ENCODE results near the gene CREM. TPM values are rescaled to one million over a fixed set of nuclear protein-coding genes. Genes with fewer than 3 reads are reported as not detected.

CREM gene
- total RNA-seq, 5 donors from 2014 or later (not counting 1 experiment from before 2014, with no cell fraction given): 20.6 to 57.2 (median 26.0) TPM

- Histone ChIP-seq H3K4me3 (ENCODE audit: control insufficient read depth in 1 of 2, extremely low read depth in 1 of 2, low read length in 1 of 2) (no peak overlapping the region), H3K27me3 (replicated peaks in 1 of 2; ENCODE audit: control insufficient read depth in 2 of 2, extremely low read depth in 1 of 2, insufficient read depth in 2 of 2, low read length in 1 of 2) (no peaks in the 10 kb centered on the region), H3K9me3 (no peaks in the 10 kb centered on the region), H3K4me1 (ENCODE audit: control insufficient read depth in 1 of 2, extremely low read depth in 1 of 2, insufficient read depth in 2 of 2, low read length in 2 of 2) (peaks cover 8 to 27% of the 10 kb centered on the region in 2 experiments), H3K27ac (ENCODE audit: low read length) (peak overlapping the region; percentile 14), H3K36me3 (ENCODE audit: control insufficient read depth in 2 of 2, extremely low read depth in 1 of 2, insufficient read depth in 1 of 2, low read length in 1 of 2) (no peaks in the 10 kb centered on the region)
- Mint-ChIP-seq H3K27ac (peak overlapping the region; percentile 79 to 94), H3K9me3 (no peaks in the 10 kb centered on the region), H3K4me3 (peak overlapping the region in 2 of 3 donors; percentile 26 to 73), H3K27me3 (no peaks in the 10 kb centered on the region), H3K4me1 (peaks cover 58 to 63% (median 61%) of the 10 kb centered on the region in 3 donors), H3K36me3 (no peaks in the 10 kb centered on the region)
- DNase-seq (no peak), ATAC-seq (replicated peaks in 1 of 4) (no peak)
- CTCF ChIA-PET: interaction anchor here in 1 of 2 donors (2.9 kb wide), 1 partner anchor 65 kb away, joined by 28 read pairs; no protein-coding TSS in a partner anchor
- POLR2A ChIA-PET: interaction anchor here (1.7 to 6.4 kb wide), 2 partner anchors 65 kb away, joined by 8 to 261 read pairs; no protein-coding TSS in a partner anchor
- WGBS (ENCODE audit: insufficient coverage): no CpG with 5 or more reads among the region's 4 CpGs
Measured at GRCh38 chr10:35130663-35131062, 4.0 kb downstream of the CREM start.

- Mint-ChIP-seq H3K27ac (peak overlapping the region; percentile 89 to 94), H3K9me3 (no peaks in the 10 kb centered on the region), H3K36me3 (no peaks in the 10 kb centered on the region), H3K4me3 (peak overlapping the region; percentile 37 to 74 (median 73)), H3K27me3 (no peaks in the 10 kb centered on the region), H3K4me1 (peaks cover 66 to 71% (median 69%) of the 10 kb centered on the region in 3 donors)
- no peaks in the 10 kb centered on the region for H3K9me3 ChIP-seq
- no peak overlapping the region for H3K4me3 ChIP-seq (ENCODE audit: control insufficient read depth in 1 of 2, extremely low read depth in 1 of 2, low read length in 1 of 2)
- ChIA-PET POLR2A (interaction anchor here (1.0 to 3.2 kb wide), 4 partner anchors 17 to 63 kb away, joined by 3 to 36 read pairs (median 4); no protein-coding TSS in a partner anchor), CTCF (interaction anchor here in 1 of 2 donors (0.6 to 2.9 kb wide), 4 partner anchors 10 to 442 kb away, joined by 3 to 28 read pairs (median 3); no protein-coding TSS in a partner anchor)
- peak overlapping the region; percentile 72 for H3K27ac ChIP-seq (ENCODE audit: low read length)
- H3K4me1 ChIP-seq (ENCODE audit: control insufficient read depth in 1 of 2, extremely low read depth in 1 of 2, insufficient read depth in 2 of 2, low read length in 2 of 2): peaks cover 8 to 27% of the 10 kb centered on the region in 2 experiments
- WGBS (ENCODE audit: insufficient coverage): 71% methylated on average over 1 of the region's 2 CpGs
- H3K27me3 ChIP-seq (replicated peaks in 1 of 2; ENCODE audit: control insufficient read depth in 2 of 2, extremely low read depth in 1 of 2, insufficient read depth in 2 of 2, low read length in 1 of 2): no peaks in the 10 kb centered on the region
- DNase-seq (no peak), ATAC-seq (replicated peaks in 1 of 4) (no peak)
- H3K36me3 ChIP-seq (ENCODE audit: control insufficient read depth in 2 of 2, extremely low read depth in 1 of 2, insufficient read depth in 1 of 2, low read length in 1 of 2): no peaks in the 10 kb centered on the region
Measured at GRCh38 chr10:35132727-35133126, 6.1 kb downstream of the CREM start.

- peak overlapping the region in 2 of 3 donors; percentile 9 to 73 for H3K4me3 Mint-ChIP-seq
- H3K36me3 ChIP-seq (ENCODE audit: control insufficient read depth in 2 of 2, extremely low read depth in 1 of 2, insufficient read depth in 1 of 2, low read length in 1 of 2): no peaks in the 10 kb centered on the region
- H3K9me3 Mint-ChIP-seq: no peaks in the 10 kb centered on the region
- H3K4me1 Mint-ChIP-seq: peaks cover 58 to 67% (median 64%) of the 10 kb centered on the region in 3 donors
- H3K9me3 ChIP-seq: no peaks in the 10 kb centered on the region
- no peaks in the 10 kb centered on the region for H3K27me3 Mint-ChIP-seq
- ChIA-PET POLR2A (interaction anchor here (0.6 to 3.2 kb wide), 3 partner anchors 14 to 62 kb away, joined by 4 to 36 read pairs (median 7); no protein-coding TSS in a partner anchor), CTCF (interaction anchor here (0.9 to 1.1 kb wide), 2 partner anchors 19 to 62 kb away, joined by 6 to 9 read pairs; no protein-coding TSS in a partner anchor)
- 60% methylated on average over 1 of the region's 1 CpG for WGBS (ENCODE audit: insufficient coverage)
- H3K4me3 ChIP-seq (ENCODE audit: control insufficient read depth in 1 of 2, extremely low read depth in 1 of 2, low read length in 1 of 2): no peak overlapping the region
- H3K27me3 ChIP-seq (replicated peaks in 1 of 2; ENCODE audit: control insufficient read depth in 2 of 2, extremely low read depth in 1 of 2, insufficient read depth in 2 of 2, low read length in 1 of 2): no peaks in the 10 kb centered on the region
- peaks cover 5 to 19% of the 10 kb centered on the region in 2 experiments for H3K4me1 ChIP-seq (ENCODE audit: control insufficient read depth in 1 of 2, extremely low read depth in 1 of 2, insufficient read depth in 2 of 2, low read length in 2 of 2)
- DNase-seq (no peak), ATAC-seq (replicated peaks in 1 of 4) (no peak)
- H3K27ac Mint-ChIP-seq: peak overlapping the region; percentile 12 to 94
- H3K36me3 Mint-ChIP-seq: no peaks in the 10 kb centered on the region
- no peak overlapping the region for H3K27ac ChIP-seq (ENCODE audit: low read length)
Measured at GRCh38 chr10:35133586-35133985, 6.9 kb downstream of the CREM start.

- no peaks in the 10 kb centered on the region for H3K36me3 Mint-ChIP-seq
- Histone ChIP-seq H3K36me3 (ENCODE audit: control insufficient read depth in 2 of 2, extremely low read depth in 1 of 2, insufficient read depth in 1 of 2, low read length in 1 of 2) (peaks cover 0 to 3% of the 10 kb centered on the region in 2 donors), H3K4me1 (ENCODE audit: control insufficient read depth in 1 of 2, extremely low read depth in 1 of 2, insufficient read depth in 2 of 2, low read length in 2 of 2) (peaks cover 0 to 17% of the 10 kb centered on the region in 2 experiments), H3K27ac (ENCODE audit: low read length) (peak overlapping the region; percentile 59), H3K4me3 (ENCODE audit: control insufficient read depth in 1 of 2, extremely low read depth in 1 of 2, low read length in 1 of 2) (no peak overlapping the region), H3K9me3 (no peaks in the 10 kb centered on the region), H3K27me3 (replicated peaks in 1 of 2; ENCODE audit: control insufficient read depth in 2 of 2, extremely low read depth in 1 of 2, insufficient read depth in 2 of 2, low read length in 1 of 2) (no peaks in the 10 kb centered on the region)
- H3K9me3 Mint-ChIP-seq: no peaks in the 10 kb centered on the region
- DNase-seq: peak in 6 of 35 experiments; percentile 13 to 45 (median 20)
- H3K4me3 Mint-ChIP-seq: peak overlapping the region; percentile 28 to 47 (median 42)
- ChIA-PET CTCF (interaction anchor here (1.1 to 1.5 kb wide), 3 partner anchors 10 to 82 kb away, joined by 3 to 5 read pairs (median 3); no protein-coding TSS in a partner anchor), POLR2A (interaction anchor here in 1 of 2 donors (1.4 kb wide), 1 partner anchor 59 kb away, joined by 11 read pairs; no protein-coding TSS in a partner anchor)
- no peaks in the 10 kb centered on the region for H3K27me3 Mint-ChIP-seq
- peak in 2 of 4 experiments; percentile 24 to 42 for ATAC-seq (replicated peaks in 1 of 4)
- WGBS (ENCODE audit: insufficient coverage): 91% methylated on average over 1 of the region's 5 CpGs
- H3K27ac Mint-ChIP-seq: peak overlapping the region; percentile 75 to 85
- H3K4me1 Mint-ChIP-seq: peaks cover 40 to 47% (median 45%) of the 10 kb centered on the region in 3 donors
Measured at GRCh38 chr10:35135861-35136260, 9.2 kb downstream of the CREM start.

GRCh38 chr10:35136263-35136815, 9.7 kb downstream of the CREM start:
- H3K27ac ChIP-seq (ENCODE audit: low read length): peak overlapping the region; percentile 59
- Mint-ChIP-seq H3K36me3 (no peaks in the 10 kb centered on the region), H3K27ac (peak overlapping the region; percentile 79 to 85), H3K4me3 (peak overlapping the region; percentile 28 to 47 (median 42)), H3K27me3 (no peaks in the 10 kb centered on the region), H3K4me1 (peaks cover 35 to 43% (median 40%) of the 10 kb centered on the region in 3 donors), H3K9me3 (no peaks in the 10 kb centered on the region)
- H3K36me3 ChIP-seq (ENCODE audit: control insufficient read depth in 2 of 2, extremely low read depth in 1 of 2, insufficient read depth in 1 of 2, low read length in 1 of 2): peaks cover 0 to 3% of the 10 kb centered on the region in 2 donors
- WGBS (ENCODE audit: insufficient coverage): 68% methylated on average over 3 of the region's 4 CpGs
- no peaks in the 10 kb centered on the region for H3K27me3 ChIP-seq (replicated peaks in 1 of 2; ENCODE audit: control insufficient read depth in 2 of 2, extremely low read depth in 1 of 2, insufficient read depth in 2 of 2, low read length in 1 of 2)
- peaks cover 0 to 17% of the 10 kb centered on the region in 2 experiments for H3K4me1 ChIP-seq (ENCODE audit: control insufficient read depth in 1 of 2, extremely low read depth in 1 of 2, insufficient read depth in 2 of 2, low read length in 2 of 2)
- ChIA-PET POLR2A (interaction anchor here in 1 of 2 donors (0.6 to 1.4 kb wide), 2 partner anchors 59 to 314 kb away, joined by 4 to 5 read pairs; no protein-coding TSS in a partner anchor), CTCF (interaction anchor here in 1 of 2 donors (0.5 kb wide), 1 partner anchor 59 kb away, joined by 5 read pairs; no protein-coding TSS in a partner anchor)
- no peaks in the 10 kb centered on the region for H3K9me3 ChIP-seq
- ATAC-seq (replicated peaks in 1 of 4) (peak in 2 of 4 experiments; percentile 17 to 33), DNase-seq (peak in 1 of 35 experiments; percentile 3)
- H3K4me3 ChIP-seq (ENCODE audit: control insufficient read depth in 1 of 2, extremely low read depth in 1 of 2, low read length in 1 of 2): no peak overlapping the region

GRCh38 chr10:35140126-35140525, 13.5 kb downstream of the CREM start:
- no peaks in the 10 kb centered on the region for H3K27me3 ChIP-seq (replicated peaks in 1 of 2; ENCODE audit: control insufficient read depth in 2 of 2, extremely low read depth in 1 of 2, insufficient read depth in 2 of 2, low read length in 1 of 2)
- H3K27ac ChIP-seq (ENCODE audit: low read length): no peak overlapping the region
- peaks cover 17 to 25% (median 19%) of the 10 kb centered on the region in 3 donors for H3K4me1 Mint-ChIP-seq
- CTCF ChIA-PET: interaction anchor here in 1 of 2 donors (0.6 kb wide), 1 partner anchor 119 kb away, joined by 6 read pairs; no protein-coding TSS in a partner anchor
- H3K4me1 ChIP-seq (ENCODE audit: control insufficient read depth in 1 of 2, extremely low read depth in 1 of 2, insufficient read depth in 2 of 2, low read length in 2 of 2): peaks cover 0 to 12% of the 10 kb centered on the region in 2 experiments
- no peak overlapping the region for H3K4me3 ChIP-seq (ENCODE audit: control insufficient read depth in 1 of 2, extremely low read depth in 1 of 2, low read length in 1 of 2)
- no peak overlapping the region for H3K27ac Mint-ChIP-seq
- peaks cover 3 to 4% of the 10 kb centered on the region in 2 donors for H3K36me3 ChIP-seq (ENCODE audit: control insufficient read depth in 2 of 2, extremely low read depth in 1 of 2, insufficient read depth in 1 of 2, low read length in 1 of 2)
- H3K36me3 Mint-ChIP-seq: peaks cover 5% of the 10 kb centered on the region
- H3K27me3 Mint-ChIP-seq: no peaks in the 10 kb centered on the region
- no peaks in the 10 kb centered on the region for H3K9me3 Mint-ChIP-seq
- WGBS (ENCODE audit: insufficient coverage): 100% methylated on average over 2 of the region's 6 CpGs
- ATAC-seq (replicated peaks in 1 of 4): no peak
- H3K4me3 Mint-ChIP-seq: no peak overlapping the region
- DNase-seq: no peak
- POLR2A ChIA-PET: no interaction called here
- no peaks in the 10 kb centered on the region for H3K9me3 ChIP-seq
